Measurements from ENCODE around the gene ADGRF1. TPM values are rescaled to one million over a fixed set of nuclear protein-coding genes. Genes with fewer than 3 reads are reported as not detected.
"Not testable (repeated sequence)": the region's sequence is repeated elsewhere in the genome, so short reads cannot be mapped to it uniquely, and the experiment has no call there.

ADGRF1 gene
- polyA plus RNA-seq, 1 experiment: not detected

DNA sequence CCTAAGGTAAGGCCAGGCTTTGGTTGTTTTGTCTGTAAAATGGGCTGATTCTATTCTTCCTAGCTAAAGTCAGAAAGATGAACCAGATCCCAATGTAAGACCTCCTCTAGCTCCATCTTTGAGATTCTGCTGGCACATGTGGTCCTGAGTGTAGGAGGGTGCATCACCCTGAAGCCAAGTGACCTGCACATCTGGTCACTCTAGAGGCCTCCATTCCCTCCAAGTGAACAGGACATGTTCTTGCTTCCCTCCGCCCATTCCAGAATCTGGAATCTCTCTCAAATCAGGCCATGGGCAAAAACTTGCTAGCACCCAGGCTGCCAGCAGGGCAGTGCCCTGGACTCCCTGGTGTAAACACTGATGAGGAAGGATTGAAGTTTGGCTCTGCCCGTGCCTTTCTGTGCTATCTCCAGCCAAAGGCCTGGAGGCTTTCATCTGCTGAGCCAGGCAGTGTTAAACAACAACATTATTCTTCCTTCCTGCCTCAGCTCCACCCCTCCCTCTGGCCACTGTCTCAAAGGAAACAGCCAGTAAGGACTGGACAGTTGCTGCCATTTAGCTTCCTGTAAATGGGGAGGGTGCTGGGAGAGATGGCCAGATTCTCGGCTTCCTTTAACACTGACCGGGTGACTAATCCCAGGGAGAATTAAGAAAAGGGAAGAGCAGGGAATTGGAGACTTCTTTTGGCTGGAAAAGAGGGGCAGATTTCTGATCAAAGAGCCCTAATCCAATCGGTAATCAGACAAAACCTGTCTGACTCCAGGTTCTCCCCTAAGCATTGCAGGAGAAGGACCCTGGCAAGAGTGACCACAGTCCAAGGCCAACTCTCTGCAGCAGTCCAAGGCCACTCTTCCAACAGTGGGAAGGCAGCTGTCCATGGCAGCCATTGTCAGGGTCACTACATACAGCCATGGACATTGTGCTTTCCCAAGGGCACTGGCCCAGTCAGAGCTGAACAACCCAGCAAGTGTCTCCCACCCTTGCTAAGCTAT is 19.5 kb upstream of the ADGRF1 start:
- Histone ChIP-seq H3K4me3 (ENCODE audit: low read depth, low read length) (no peak overlapping the region), H3K27me3 (ENCODE audit: control insufficient read depth, insufficient read depth, low read length) (no peaks in the 10 kb centered on the region), H3K27ac (ENCODE audit: low read depth, low read length) (no peak overlapping the region), H3K9me3 (ENCODE audit: control insufficient read depth, insufficient read depth, low read length) (no peaks in the 10 kb centered on the region)
- CTCF ChIA-PET: interaction anchor here (1.0 kb wide), 1 partner anchor 213 kb away, joined by 3 read pairs; no protein-coding TSS in a partner anchor
- POLR2A ChIA-PET: no interaction called here
- TF ChIP-seq, protein P1, sequence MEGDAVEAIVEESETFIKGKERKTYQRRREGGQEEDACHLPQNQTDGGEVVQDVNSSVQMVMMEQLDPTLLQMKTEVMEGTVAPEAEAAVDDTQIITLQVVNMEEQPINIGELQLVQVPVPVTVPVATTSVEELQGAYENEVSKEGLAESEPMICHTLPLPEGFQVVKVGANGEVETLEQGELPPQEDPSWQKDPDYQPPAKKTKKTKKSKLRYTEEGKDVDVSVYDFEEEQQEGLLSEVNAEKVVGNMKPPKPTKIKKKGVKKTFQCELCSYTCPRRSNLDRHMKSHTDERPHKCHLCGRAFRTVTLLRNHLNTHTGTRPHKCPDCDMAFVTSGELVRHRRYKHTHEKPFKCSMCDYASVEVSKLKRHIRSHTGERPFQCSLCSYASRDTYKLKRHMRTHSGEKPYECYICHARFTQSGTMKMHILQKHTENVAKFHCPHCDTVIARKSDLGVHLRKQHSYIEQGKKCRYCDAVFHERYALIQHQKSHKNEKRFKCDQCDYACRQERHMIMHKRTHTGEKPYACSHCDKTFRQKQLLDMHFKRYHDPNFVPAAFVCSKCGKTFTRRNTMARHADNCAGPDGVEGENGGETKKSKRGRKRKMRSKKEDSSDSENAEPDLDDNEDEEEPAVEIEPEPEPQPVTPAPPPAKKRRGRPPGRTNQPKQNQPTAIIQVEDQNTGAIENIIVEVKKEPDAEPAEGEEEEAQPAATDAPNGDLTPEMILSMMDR (IDR thresholded peaks at IDR 0.05; ENCODE audit: low read depth, low read length): no peak
- no peak for DNase-seq (ENCODE audit: low read depth, low spot score)

DNA sequence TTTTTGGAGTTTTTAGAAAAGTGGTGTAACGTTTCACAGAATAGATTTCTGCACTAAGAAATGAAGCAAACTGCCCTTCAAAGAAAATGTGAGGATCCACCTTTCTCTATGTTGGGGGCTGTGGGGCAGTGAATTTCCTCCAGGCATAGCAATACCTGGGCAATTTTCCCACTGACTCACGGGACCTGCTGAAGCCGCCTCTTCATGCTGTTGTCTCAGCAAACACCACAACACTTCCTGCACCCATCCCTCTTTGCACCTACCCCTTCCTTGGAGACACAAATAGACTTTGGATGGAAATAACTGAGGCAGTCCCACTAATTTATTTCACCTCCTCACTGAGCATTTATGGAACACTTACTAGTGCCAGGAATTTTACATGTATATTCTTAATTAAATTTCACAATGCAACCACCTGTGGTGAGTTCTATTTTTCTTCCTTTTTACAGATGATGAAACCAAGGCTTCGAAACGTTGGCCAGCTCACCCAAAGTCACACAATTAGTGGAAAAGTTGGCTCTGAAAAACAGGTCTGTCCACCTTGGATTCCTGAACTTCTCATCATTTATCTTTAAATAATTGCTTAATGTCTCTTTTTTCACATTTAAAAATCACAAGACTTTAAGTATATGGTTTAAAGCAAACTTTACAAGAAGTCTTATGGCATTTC is 17.2 kb upstream of the ADGRF1 start:
- Histone ChIP-seq H3K9me3 (ENCODE audit: control insufficient read depth, insufficient read depth, low read length) (no peaks in the 10 kb centered on the region), H3K27me3 (ENCODE audit: control insufficient read depth, insufficient read depth, low read length) (no peaks in the 10 kb centered on the region), H3K4me3 (ENCODE audit: low read depth, low read length) (no peak overlapping the region), H3K27ac (ENCODE audit: low read depth, low read length) (no peak overlapping the region)
- TF ChIP-seq, protein P1 (IDR thresholded peaks at IDR 0.05; ENCODE audit: low read depth, low read length): no peak
- no peak for DNase-seq (ENCODE audit: low read depth, low spot score)
- POLR2A ChIA-PET: no interaction called here
- CTCF ChIA-PET: interaction anchor here (0.9 kb wide), 1 partner anchor 211 kb away, joined by 3 read pairs; no protein-coding TSS in a partner anchor

DNA sequence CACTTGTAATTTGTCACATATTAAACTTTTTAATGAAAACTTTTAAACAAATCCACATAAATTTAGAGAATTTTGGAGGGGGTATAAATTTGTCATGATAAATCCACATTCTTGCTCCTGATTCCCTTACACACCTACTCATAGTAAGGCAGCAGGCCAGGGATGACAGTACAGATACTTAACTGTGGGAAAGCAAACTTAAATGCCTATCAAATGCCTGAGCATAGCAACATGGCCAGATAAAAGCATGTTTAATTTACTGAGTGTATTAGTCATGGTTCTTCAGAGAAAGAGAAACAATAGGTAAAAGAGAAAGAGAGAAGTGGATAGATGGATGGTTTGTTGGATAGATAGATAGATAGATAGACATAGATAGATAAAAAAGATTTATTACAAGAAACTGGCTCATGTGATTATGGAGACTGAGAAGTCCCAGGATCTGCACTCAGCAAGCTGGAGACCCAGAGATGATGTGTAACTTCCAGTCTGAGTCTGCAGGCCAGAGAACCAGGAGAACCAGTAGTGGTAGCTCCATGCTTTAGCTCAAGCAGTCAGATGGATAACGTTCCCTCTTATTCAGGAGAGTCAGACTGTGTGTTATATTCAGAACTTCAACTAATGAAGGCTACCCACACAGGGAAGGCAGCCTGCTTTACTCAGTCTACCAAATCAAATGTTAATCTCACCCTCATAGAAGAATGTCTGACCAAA is 15.9 kb upstream of the ADGRF1 start:
- CTCF ChIA-PET: no interaction called here

DNA sequence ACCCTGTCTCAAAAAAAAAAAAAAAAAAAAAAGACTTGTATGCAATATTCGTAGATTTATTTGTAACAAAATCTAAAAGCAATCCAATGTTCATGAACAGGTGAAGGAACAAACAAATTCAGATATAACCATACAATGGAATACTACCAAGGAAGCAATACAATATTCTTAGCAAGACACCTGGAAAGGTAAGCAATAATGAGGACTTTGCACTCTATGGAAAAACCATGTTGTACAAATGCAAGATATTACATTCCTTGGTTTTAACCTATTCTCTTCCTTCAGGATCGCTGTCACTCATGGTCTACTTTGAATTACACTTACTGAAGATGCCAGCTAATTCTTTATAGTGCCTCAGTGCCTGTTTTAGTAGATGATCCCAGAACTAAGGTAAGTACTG is 14.7 kb upstream of the ADGRF1 start:
- H3K27me3 ChIP-seq (ENCODE audit: control insufficient read depth, insufficient read depth, low read length): no peaks in the 10 kb centered on the region
- POLR2A ChIA-PET: no interaction called here
- H3K27ac ChIP-seq (ENCODE audit: low read depth, low read length): no peak overlapping the region
- H3K9me3 ChIP-seq (ENCODE audit: control insufficient read depth, insufficient read depth, low read length): no peaks in the 10 kb centered on the region
- no peak for DNase-seq (ENCODE audit: low read depth, low spot score)
- CTCF ChIA-PET: no interaction called here
- H3K4me3 ChIP-seq (ENCODE audit: low read depth, low read length): no peak overlapping the region
- TF ChIP-seq, protein P1 (IDR thresholded peaks at IDR 0.05; ENCODE audit: low read depth, low read length): no peak

More for the DNA sequence above, 15.9 kb upstream of the ADGRF1 start:
- TF ChIP-seq, protein P1 (IDR thresholded peaks at IDR 0.05; ENCODE audit: low read depth, low read length): no peak
- Histone ChIP-seq H3K9me3 (ENCODE audit: control insufficient read depth, insufficient read depth, low read length) (no peaks in the 10 kb centered on the region), H3K4me3 (ENCODE audit: low read depth, low read length) (no peak overlapping the region), H3K27ac (ENCODE audit: low read depth, low read length) (no peak overlapping the region), H3K27me3 (ENCODE audit: control insufficient read depth, insufficient read depth, low read length) (no peaks in the 10 kb centered on the region)
- POLR2A ChIA-PET: no interaction called here
- DNase-seq (ENCODE audit: low read depth, low spot score): no peak

DNA sequence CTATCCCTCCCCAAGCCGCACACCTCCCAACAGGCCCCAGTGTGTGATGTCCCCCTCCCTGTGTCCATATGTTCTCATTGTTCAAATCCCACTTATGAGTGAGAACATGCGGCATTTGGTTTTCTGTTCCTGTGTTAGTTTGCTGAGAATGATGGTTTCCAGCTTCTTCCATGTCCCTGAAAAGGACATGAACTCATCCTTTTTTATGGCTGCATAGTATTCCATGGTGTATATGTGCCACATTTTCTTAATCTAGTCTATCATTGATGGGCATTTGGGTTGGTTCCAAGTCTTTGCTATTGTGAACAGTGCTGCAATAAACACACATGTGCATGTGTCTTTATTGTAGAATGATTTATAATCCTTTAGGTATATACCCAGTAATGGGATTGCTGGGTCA is 12.2 kb upstream of the ADGRF1 start:
- H3K4me3 ChIP-seq (ENCODE audit: low read depth, low read length); H3K27ac ChIP-seq (ENCODE audit: low read depth, low read length); H3K9me3 ChIP-seq (ENCODE audit: control insufficient read depth, insufficient read depth, low read length); POLR2A ChIA-PET; H3K27me3 ChIP-seq (ENCODE audit: control insufficient read depth, insufficient read depth, low read length); DNase-seq (ENCODE audit: low read depth, low spot score): not testable (repeated sequence)
- CTCF ChIA-PET: interaction anchor here (1.0 to 1.5 kb wide), 2 partner anchors 256 to 269 kb away, joined by 3 to 5 read pairs; partner anchors contain the start of gene TNFRSF21
